Body of pancreas (tissue), 4 donors: ENCODE measurements around the gene BORCS6.

Experiments
- POLR2A ChIP-seq, 3 donors: fragments of 450-650 bp; IDR thresholded peaks; one replicate each; pipeline ENCODE4 v1.6.1; 2016; ENCODE audit warnings: antibody characterized with exemption in 3 of 3, mild to moderate bottlenecking in 2 of 3
- TF ChIP-seq, protein P1 (sequence below), 7 experiments: fragments of 450-650 bp in 4 of 7; fragments of 200-600 bp in 3 of 7; sonication (generic) in 3 of 7; IDR thresholded peaks; one replicate each; pipeline ENCODE4 v1.5.1; 2016 to 2019; ENCODE audit warnings: antibody characterized with exemption in 7 of 7

DNA sequence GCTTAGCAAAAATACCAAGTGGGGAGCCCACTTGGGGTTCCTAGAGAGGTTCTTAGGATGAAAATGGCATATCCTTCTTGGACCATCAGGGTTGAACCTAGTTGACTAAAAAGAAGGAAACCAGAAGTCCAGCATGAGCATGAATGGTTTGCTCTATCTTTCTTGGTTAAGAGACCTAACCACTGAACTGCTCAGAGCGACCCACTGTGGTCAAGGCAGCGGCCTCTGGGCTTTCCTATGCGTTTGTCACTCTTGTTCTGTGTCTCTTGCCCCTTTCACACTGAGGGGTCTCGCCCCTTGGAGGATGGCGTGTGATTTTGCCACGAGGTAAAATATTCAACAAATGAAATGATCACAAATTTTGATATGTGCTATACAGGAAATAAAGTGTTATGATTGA is 526 bp upstream of the BORCS6 start:
- TF ChIP-seq, protein P1, sequence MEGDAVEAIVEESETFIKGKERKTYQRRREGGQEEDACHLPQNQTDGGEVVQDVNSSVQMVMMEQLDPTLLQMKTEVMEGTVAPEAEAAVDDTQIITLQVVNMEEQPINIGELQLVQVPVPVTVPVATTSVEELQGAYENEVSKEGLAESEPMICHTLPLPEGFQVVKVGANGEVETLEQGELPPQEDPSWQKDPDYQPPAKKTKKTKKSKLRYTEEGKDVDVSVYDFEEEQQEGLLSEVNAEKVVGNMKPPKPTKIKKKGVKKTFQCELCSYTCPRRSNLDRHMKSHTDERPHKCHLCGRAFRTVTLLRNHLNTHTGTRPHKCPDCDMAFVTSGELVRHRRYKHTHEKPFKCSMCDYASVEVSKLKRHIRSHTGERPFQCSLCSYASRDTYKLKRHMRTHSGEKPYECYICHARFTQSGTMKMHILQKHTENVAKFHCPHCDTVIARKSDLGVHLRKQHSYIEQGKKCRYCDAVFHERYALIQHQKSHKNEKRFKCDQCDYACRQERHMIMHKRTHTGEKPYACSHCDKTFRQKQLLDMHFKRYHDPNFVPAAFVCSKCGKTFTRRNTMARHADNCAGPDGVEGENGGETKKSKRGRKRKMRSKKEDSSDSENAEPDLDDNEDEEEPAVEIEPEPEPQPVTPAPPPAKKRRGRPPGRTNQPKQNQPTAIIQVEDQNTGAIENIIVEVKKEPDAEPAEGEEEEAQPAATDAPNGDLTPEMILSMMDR (IDR thresholded peaks at IDR 0.05): no peak
- TF ChIP-seq POLR2A (IDR thresholded peaks at IDR 0.05): no peak
